OCI-LY7 (cell line): ENCODE measurements around the gene CHST11. TPM values are rescaled to one million over a fixed set of nuclear protein-coding genes. Genes with fewer than 3 reads are reported as not detected.
A peak's percentile ranks its signal among the peaks of the same experiment; 100 is the strongest.

Source experiments
- BruUV-seq: library from RNA; stranded (reverse); fragments of 400-500 nt; replicated peaks from 2 replicates; lab custom pipeline; 2021; lab: Mats Ljungman, UMichigan
- CTCF ChIA-PET: fragments of 300-600 bp; sonication (Branson Sonifier 250); formaldehyde crosslinking; loops from one replicate; lab custom pipeline; 2022; ENCODE audit warnings: antibody characterized with exemption; ENCODE audit not compliant: unreplicated experiment; lab: Charles Lee
- POLR2A ChIA-PET: fragments of 300-600 bp; sonication (Branson Sonifier 250); formaldehyde crosslinking; loops from one replicate; lab custom pipeline; 2022; ENCODE audit warnings: antibody characterized with exemption; lab: Charles Lee
- DNase-seq: peaks from one replicate; pipeline ENCODE4 v3.0.0-alpha.2; 2015; ENCODE audit warnings: low spot score
- H2AFZ ChIP-seq: fragments of 200-600 bp; sonication (generic), shearing (Covaris generic); 2 replicates; pipeline ENCODE4 v1.6.1; 2014; ENCODE audit warnings: mild to moderate bottlenecking, antibody characterized with exemption, low read length, moderate library complexity
- H3K27ac ChIP-seq: fragments of 200-600 bp; sonication (generic); 2 replicates; pipeline ENCODE4 v1.5.1; 2014; ENCODE audit warnings: mixed run types, low read depth, mild to moderate bottlenecking, moderate library complexity, low read length, inconsistent platforms; ENCODE audit not compliant: poor library complexity, severe bottlenecking
- H3K36me3 ChIP-seq: fragments of 200-600 bp; sonication (generic); 2 replicates; pipeline ENCODE4 v1.6.1; 2014; ENCODE audit warnings: mild to moderate bottlenecking, antibody characterized with exemption, low read length, moderate library complexity, mixed read lengths; ENCODE audit not compliant: insufficient read depth
- H3K4me1 ChIP-seq: fragments of 200-600 bp; sonication (generic); 2 replicates; pipeline ENCODE4 v1.5.1; 2014; ENCODE audit warnings: mild to moderate bottlenecking, low read length; ENCODE audit not compliant: insufficient read depth, poor library complexity, severe bottlenecking
- H3K4me2 ChIP-seq: fragments of 200-600 bp; sonication (generic); 2 replicates; pipeline ENCODE4 v1.6.1; 2014; ENCODE audit warnings: mild to moderate bottlenecking, low read length
- H3K4me3 ChIP-seq: fragments of 200-600 bp; sonication (generic); 2 replicates; pipeline ENCODE4 v1.5.1; 2014; ENCODE audit warnings: mild to moderate bottlenecking, low read depth, low read length; ENCODE audit not compliant: poor library complexity, severe bottlenecking
- H3K79me2 ChIP-seq: fragments of 200-600 bp; sonication (generic); 2 replicates; pipeline ENCODE4 v1.6.1; 2016; ENCODE audit warnings: low read depth, mild to moderate bottlenecking, low read length, moderate library complexity, mixed read lengths; ENCODE audit not compliant: insufficient read depth
- H3K9me2 ChIP-seq: fragments of 200-600 bp; sonication (generic); 2 replicates; pipeline ENCODE4 v1.6.1; 2016; ENCODE audit warnings: mild to moderate bottlenecking, low read length, mixed read lengths; ENCODE audit not compliant: insufficient read depth
- H3K9me3 ChIP-seq: fragments of 200-600 bp; sonication (generic); 2 replicates; pipeline ENCODE4 v1.6.1; 2014; ENCODE audit warnings: mild to moderate bottlenecking, mixed run types, low read length, mixed read lengths
- H4K20me1 ChIP-seq: fragments of 200-600 bp; sonication (generic); 2 replicates; pipeline ENCODE4 v1.6.1; 2014; ENCODE audit warnings: mild to moderate bottlenecking, antibody characterized with exemption, low read length, moderate library complexity, mixed read lengths; ENCODE audit not compliant: insufficient read depth
- CTCF ChIP-seq: fragments of 200-600 bp; sonication (generic); conservative IDR thresholded peaks from 2 replicates; pipeline ENCODE4 v1.5.1; 2014; ENCODE audit warnings: mild to moderate bottlenecking, antibody characterized with exemption, low read length, moderate library complexity, mixed read lengths
- EZH2phosphoT487 ChIP-seq: fragments of 200-600 bp; sonication (generic); IDR thresholded peaks from 2 replicates; pipeline ENCODE4 v1.6.1; 2018; ENCODE audit warnings: low read depth, borderline replicate concordance, mild to moderate bottlenecking, mixed run types, antibody characterized with exemption, low read length, moderate library complexity, mixed read lengths
- intact Hi-C: fragments of 100-400 bp; cut with micrococcal nuclease; formaldehyde crosslinking; loops from one replicate; pipeline ENCODE4 v1.10.0; 2022; ENCODE audit not compliant: unreplicated experiment
- total RNA-seq, 2 experiments: library from RNA; depleted of rRNA in 1 of 2; stranded (reverse); fragments of >200 nt in 1 of 2; shearing (Covaris generic) in 1 of 2; gene quantifications; 2 replicates each; pipeline ENCODE4 v1.2.3, GENCODE V29; 2014 to 2022

CHST11 gene
- total RNA-seq, 2 experiments from 2014 or later = 15.2 to 41.6 TPM

- Histone ChIP-seq H3K4me1 (peaks cover 92% of the 10 kb centered on the region), H3K4me2 (peak overlapping the region; percentile 92), H4K20me1 (no peaks in the 10 kb centered on the region), H2AFZ (peak overlapping the region; percentile 14; the same call in 1 of the 2 replicates), H3K4me3 (peak overlapping the region; percentile 58), H3K9me3 (peaks cover 9% of the 10 kb centered on the region; the same call in 1 of the 2 replicates), H3K36me3 (peaks cover 16% of the 10 kb centered on the region), H3K79me2 (peaks cover 92% of the 10 kb centered on the region), H3K9me2 (no peaks in the 10 kb centered on the region), H3K27ac (peak overlapping the region; percentile 89)
- TF ChIP-seq CTCF (no peak), EZH2phosphoT487 (no peak)
- POLR2A ChIA-PET = interaction anchor here (0.5 to 3.6 kb wide), 22 partner anchors 9 to 403 kb away, joined by 3 to 26 read pairs (median 4); no protein-coding TSS in a partner anchor
- no TSS peak for BruUV-seq
- CTCF ChIA-PET = interaction anchor here (1.0 to 1.4 kb wide), 3 partner anchors 13 to 27 kb away, joined by 3 to 4 read pairs (median 3); no protein-coding TSS in a partner anchor
- DNase-seq = peak; percentile 80
- intact Hi-C loops = loop anchor here (10.0 kb wide), 1 partner anchor 861 kb away; the partner anchor contains the start of gene C12orf75
These were observed 16.7 kb downstream of the CHST11 start for GRCh38 chr12:104473374-104473983.

- POLR2A ChIA-PET = interaction anchor here (0.8 to 0.9 kb wide), 2 partner anchors 15 to 105 kb away, joined by 3 to 5 read pairs; no protein-coding TSS in a partner anchor
- no peak for DNase-seq
- Histone ChIP-seq H4K20me1 (no peaks in the 10 kb centered on the region), H3K36me3 (peaks cover 20% of the 10 kb centered on the region), H3K79me2 (peaks cover 94% of the 10 kb centered on the region), H3K9me3 (peaks cover 9% of the 10 kb centered on the region; the same call in 1 of the 2 replicates), H3K4me2 (peak overlapping the region; percentile 92; the same call in 1 of the 2 replicates), H3K4me3 (no peak overlapping the region), H3K27ac (peak overlapping the region; percentile 36), H2AFZ (no peak overlapping the region), H3K9me2 (no peaks in the 10 kb centered on the region), H3K4me1 (peaks cover 91% of the 10 kb centered on the region)
- TF ChIP-seq EZH2phosphoT487 = no peak
- TF ChIP-seq CTCF = no peak
- CTCF ChIA-PET = no interaction called here
- no TSS peak for BruUV-seq
- intact Hi-C loops = loop anchor here (5.0 to 10.0 kb wide), 2 partner anchors 167 to 860 kb away; partner anchors contain the start of gene C12orf75
These were observed 18.5 kb downstream of the CHST11 start for GRCh38 chr12:104475271-104475670.
